ENCODE results near the gene ARHGAP15.

The ARHGAP15 gene

GRCh38 chr2:143786026-143786765 is 657.0 kb downstream of the ARHGAP15 start:
- no peak overlapping the region for H3K9ac ChIP-seq (ENCODE audit: low read length)
- no peak overlapping the region for H3K4me2 ChIP-seq (ENCODE audit: low read depth, low read length, poor library complexity, severe bottlenecking)
- H3K36me3 ChIP-seq (ENCODE audit: low read length): no peaks in the 10 kb centered on the region
- TF ChIP-seq EZH2phosphoT487 (conservative IDR thresholded peaks at IDR 0.05; ENCODE audit: low read length): no peak
- TF ChIP-seq, protein P1, sequence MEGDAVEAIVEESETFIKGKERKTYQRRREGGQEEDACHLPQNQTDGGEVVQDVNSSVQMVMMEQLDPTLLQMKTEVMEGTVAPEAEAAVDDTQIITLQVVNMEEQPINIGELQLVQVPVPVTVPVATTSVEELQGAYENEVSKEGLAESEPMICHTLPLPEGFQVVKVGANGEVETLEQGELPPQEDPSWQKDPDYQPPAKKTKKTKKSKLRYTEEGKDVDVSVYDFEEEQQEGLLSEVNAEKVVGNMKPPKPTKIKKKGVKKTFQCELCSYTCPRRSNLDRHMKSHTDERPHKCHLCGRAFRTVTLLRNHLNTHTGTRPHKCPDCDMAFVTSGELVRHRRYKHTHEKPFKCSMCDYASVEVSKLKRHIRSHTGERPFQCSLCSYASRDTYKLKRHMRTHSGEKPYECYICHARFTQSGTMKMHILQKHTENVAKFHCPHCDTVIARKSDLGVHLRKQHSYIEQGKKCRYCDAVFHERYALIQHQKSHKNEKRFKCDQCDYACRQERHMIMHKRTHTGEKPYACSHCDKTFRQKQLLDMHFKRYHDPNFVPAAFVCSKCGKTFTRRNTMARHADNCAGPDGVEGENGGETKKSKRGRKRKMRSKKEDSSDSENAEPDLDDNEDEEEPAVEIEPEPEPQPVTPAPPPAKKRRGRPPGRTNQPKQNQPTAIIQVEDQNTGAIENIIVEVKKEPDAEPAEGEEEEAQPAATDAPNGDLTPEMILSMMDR (IDR thresholded peaks at IDR 0.05; ENCODE audit: insufficient read depth, low read length, poor library complexity, severe bottlenecking): no peak
- H3K27ac ChIP-seq (ENCODE audit: low read depth, low read length): no peak overlapping the region
- no peaks in the 10 kb centered on the region for H3K9me3 ChIP-seq (ENCODE audit: insufficient read depth, low read length)
- H3F3A ChIP-seq (ENCODE audit: insufficient read depth): no peaks in the 10 kb centered on the region
- no peaks in the 10 kb centered on the region for H3K9me2 ChIP-seq (replicated peaks; ENCODE audit: insufficient read depth, low read length)
- H3K27me3 ChIP-seq (ENCODE audit: low read length): no peaks in the 10 kb centered on the region
- H2AFZ ChIP-seq (ENCODE audit: low read depth, low read length, severe bottlenecking): no peak overlapping the region
- H3K4me3 ChIP-seq (ENCODE audit: insufficient read depth, low read length, poor library complexity, severe bottlenecking): no peak overlapping the region
- no peaks in the 10 kb centered on the region for H3K79me2 ChIP-seq (ENCODE audit: insufficient read depth, low read length)
- no peaks in the 10 kb centered on the region for H4K20me1 ChIP-seq (ENCODE audit: low read depth, low read length)

GRCh38 chr2:143787674-143788073 is 658.5 kb downstream of the ARHGAP15 start:
- no peaks in the 10 kb centered on the region for H3K9me2 ChIP-seq (replicated peaks; ENCODE audit: insufficient read depth, low read length)
- TF ChIP-seq, protein P1 (IDR thresholded peaks at IDR 0.05; ENCODE audit: insufficient read depth, low read length, poor library complexity, severe bottlenecking): no peak
- no peak for TF ChIP-seq EZH2phosphoT487 (conservative IDR thresholded peaks at IDR 0.05; ENCODE audit: low read length)
- no peaks in the 10 kb centered on the region for H3F3A ChIP-seq (ENCODE audit: insufficient read depth)
- H3K79me2 ChIP-seq (ENCODE audit: insufficient read depth, low read length): no peaks in the 10 kb centered on the region
- H3K27ac ChIP-seq (ENCODE audit: low read depth, low read length): no peak overlapping the region
- H2AFZ ChIP-seq (ENCODE audit: low read depth, low read length, severe bottlenecking): no peak overlapping the region
- no peaks in the 10 kb centered on the region for H3K9me3 ChIP-seq (ENCODE audit: insufficient read depth, low read length)
- no peaks in the 10 kb centered on the region for H3K36me3 ChIP-seq (ENCODE audit: low read length)
- H3K4me2 ChIP-seq (ENCODE audit: low read depth, low read length, poor library complexity, severe bottlenecking): no peak overlapping the region
- H3K4me3 ChIP-seq (ENCODE audit: insufficient read depth, low read length, poor library complexity, severe bottlenecking): no peak overlapping the region
- no peaks in the 10 kb centered on the region for H4K20me1 ChIP-seq (ENCODE audit: low read depth, low read length)
- no peaks in the 10 kb centered on the region for H3K27me3 ChIP-seq (ENCODE audit: low read length)
- no peak overlapping the region for H3K9ac ChIP-seq (ENCODE audit: low read length)

- no peaks in the 10 kb centered on the region for H3K9me2 ChIP-seq (replicated peaks; ENCODE audit: insufficient read depth, low read length)
- no peak for TF ChIP-seq EZH2phosphoT487 (conservative IDR thresholded peaks at IDR 0.05; ENCODE audit: low read length)
- TF ChIP-seq, protein P1 (IDR thresholded peaks at IDR 0.05; ENCODE audit: insufficient read depth, low read length, poor library complexity, severe bottlenecking): no peak
- no peaks in the 10 kb centered on the region for H3K27me3 ChIP-seq (ENCODE audit: low read length)
- H3K4me3 ChIP-seq (ENCODE audit: insufficient read depth, low read length, poor library complexity, severe bottlenecking): no peak overlapping the region
- H3K9ac ChIP-seq (ENCODE audit: low read length): no peak overlapping the region
- H3K27ac ChIP-seq (ENCODE audit: low read depth, low read length): no peak overlapping the region
- no peaks in the 10 kb centered on the region for H3K79me2 ChIP-seq (ENCODE audit: insufficient read depth, low read length)
- no peaks in the 10 kb centered on the region for H3K36me3 ChIP-seq (ENCODE audit: low read length)
- no peaks in the 10 kb centered on the region for H3F3A ChIP-seq (ENCODE audit: insufficient read depth)
- no peak overlapping the region for H3K4me2 ChIP-seq (ENCODE audit: low read depth, low read length, poor library complexity, severe bottlenecking)
- H4K20me1 ChIP-seq (ENCODE audit: low read depth, low read length): no peaks in the 10 kb centered on the region
- no peak overlapping the region for H2AFZ ChIP-seq (ENCODE audit: low read depth, low read length, severe bottlenecking)
- no peaks in the 10 kb centered on the region for H3K9me3 ChIP-seq (ENCODE audit: insufficient read depth, low read length)
Measured at GRCh38 chr2:143792602-143793001, 663.4 kb downstream of the ARHGAP15 start.

Data from SU-DHL-6 (cell line).